ENCODE results near the gene GYS1. TPM values are rescaled to one million over a fixed set of nuclear protein-coding genes. Genes with fewer than 3 reads are reported as not detected.

Gene GYS1
- total RNA-seq, 2 experiments from 2014 or later = 58.1 to 58.7 TPM

DNA sequence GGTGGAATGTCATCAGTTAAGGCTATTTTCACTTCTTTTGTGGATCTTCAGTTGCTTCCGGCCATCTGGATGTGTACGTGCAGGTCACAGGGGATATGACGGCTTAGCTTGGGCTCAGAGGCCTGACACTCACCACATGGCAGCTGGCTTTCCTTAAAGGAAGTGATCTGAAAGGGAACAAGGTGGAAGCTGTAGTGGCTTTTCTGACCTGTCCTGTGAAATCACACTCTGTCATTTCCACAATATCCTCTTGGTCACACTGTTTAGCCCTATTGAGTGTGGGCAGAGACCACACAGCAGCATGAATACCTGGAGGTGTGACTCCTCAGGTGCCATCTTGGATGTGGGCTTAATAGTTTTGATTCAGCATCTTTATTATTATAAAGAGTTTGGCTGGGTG lies 43.0 kb downstream of the GYS1 start:
- no peak for DNase-seq
- intact Hi-C loops (cut with micrococcal nuclease) = no loop called here
- H3K9me3 Mint-ChIP-seq = peaks cover 2% of the 10 kb centered on the region
- no peaks in the 10 kb centered on the region for H3K27me3 Mint-ChIP-seq
- no peak for ATAC-seq
- ChIA-PET POLR2A (no interaction called here), CTCF (interaction anchor here (1.4 kb wide), 1 partner anchor 21 kb away, joined by 4 read pairs; no protein-coding TSS in a partner anchor)
- no peak overlapping the region for H3K27ac Mint-ChIP-seq
- no peak overlapping the region for H3K4me3 Mint-ChIP-seq
- no peaks in the 10 kb centered on the region for H3K36me3 Mint-ChIP-seq (ENCODE audit: low read depth)
- H3K4me1 Mint-ChIP-seq (ENCODE audit: low read depth) = peaks cover 4% of the 10 kb centered on the region
- TF ChIP-seq, protein P1, sequence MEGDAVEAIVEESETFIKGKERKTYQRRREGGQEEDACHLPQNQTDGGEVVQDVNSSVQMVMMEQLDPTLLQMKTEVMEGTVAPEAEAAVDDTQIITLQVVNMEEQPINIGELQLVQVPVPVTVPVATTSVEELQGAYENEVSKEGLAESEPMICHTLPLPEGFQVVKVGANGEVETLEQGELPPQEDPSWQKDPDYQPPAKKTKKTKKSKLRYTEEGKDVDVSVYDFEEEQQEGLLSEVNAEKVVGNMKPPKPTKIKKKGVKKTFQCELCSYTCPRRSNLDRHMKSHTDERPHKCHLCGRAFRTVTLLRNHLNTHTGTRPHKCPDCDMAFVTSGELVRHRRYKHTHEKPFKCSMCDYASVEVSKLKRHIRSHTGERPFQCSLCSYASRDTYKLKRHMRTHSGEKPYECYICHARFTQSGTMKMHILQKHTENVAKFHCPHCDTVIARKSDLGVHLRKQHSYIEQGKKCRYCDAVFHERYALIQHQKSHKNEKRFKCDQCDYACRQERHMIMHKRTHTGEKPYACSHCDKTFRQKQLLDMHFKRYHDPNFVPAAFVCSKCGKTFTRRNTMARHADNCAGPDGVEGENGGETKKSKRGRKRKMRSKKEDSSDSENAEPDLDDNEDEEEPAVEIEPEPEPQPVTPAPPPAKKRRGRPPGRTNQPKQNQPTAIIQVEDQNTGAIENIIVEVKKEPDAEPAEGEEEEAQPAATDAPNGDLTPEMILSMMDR (IDR thresholded peaks at IDR 0.05) = no peak

DNA sequence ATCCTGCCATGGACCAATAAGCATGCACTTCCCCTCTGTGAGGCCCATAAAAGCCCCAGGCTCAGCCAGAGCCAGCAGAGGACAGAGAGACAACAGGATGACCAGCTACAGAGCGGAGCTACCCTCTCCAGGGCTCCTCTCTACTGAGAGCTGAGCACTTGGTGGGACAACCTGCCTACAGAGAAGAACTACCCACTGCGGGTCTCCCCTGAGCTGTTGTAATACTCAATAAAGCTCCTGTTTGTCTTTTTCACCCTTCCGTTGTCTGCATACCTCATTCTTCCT lies 45.9 kb downstream of the GYS1 start:
- DNase-seq = no peak
- no peak for ATAC-seq
- Mint-ChIP-seq H3K27ac (no peak overlapping the region), H3K4me3 (no peak overlapping the region), H3K9me3 (peaks cover 2% of the 10 kb centered on the region), H3K4me1 (ENCODE audit: low read depth) (no peaks in the 10 kb centered on the region), H3K36me3 (ENCODE audit: low read depth) (no peaks in the 10 kb centered on the region), H3K27me3 (no peaks in the 10 kb centered on the region)
- TF ChIP-seq, protein P1 (IDR thresholded peaks at IDR 0.05) = no peak
- ChIA-PET CTCF (no interaction called here), POLR2A (interaction anchor here (1.5 kb wide), 1 partner anchor 12 kb away, joined by 3 read pairs; no protein-coding TSS in a partner anchor)
- intact Hi-C loops (cut with micrococcal nuclease) = no loop called here

DNA sequence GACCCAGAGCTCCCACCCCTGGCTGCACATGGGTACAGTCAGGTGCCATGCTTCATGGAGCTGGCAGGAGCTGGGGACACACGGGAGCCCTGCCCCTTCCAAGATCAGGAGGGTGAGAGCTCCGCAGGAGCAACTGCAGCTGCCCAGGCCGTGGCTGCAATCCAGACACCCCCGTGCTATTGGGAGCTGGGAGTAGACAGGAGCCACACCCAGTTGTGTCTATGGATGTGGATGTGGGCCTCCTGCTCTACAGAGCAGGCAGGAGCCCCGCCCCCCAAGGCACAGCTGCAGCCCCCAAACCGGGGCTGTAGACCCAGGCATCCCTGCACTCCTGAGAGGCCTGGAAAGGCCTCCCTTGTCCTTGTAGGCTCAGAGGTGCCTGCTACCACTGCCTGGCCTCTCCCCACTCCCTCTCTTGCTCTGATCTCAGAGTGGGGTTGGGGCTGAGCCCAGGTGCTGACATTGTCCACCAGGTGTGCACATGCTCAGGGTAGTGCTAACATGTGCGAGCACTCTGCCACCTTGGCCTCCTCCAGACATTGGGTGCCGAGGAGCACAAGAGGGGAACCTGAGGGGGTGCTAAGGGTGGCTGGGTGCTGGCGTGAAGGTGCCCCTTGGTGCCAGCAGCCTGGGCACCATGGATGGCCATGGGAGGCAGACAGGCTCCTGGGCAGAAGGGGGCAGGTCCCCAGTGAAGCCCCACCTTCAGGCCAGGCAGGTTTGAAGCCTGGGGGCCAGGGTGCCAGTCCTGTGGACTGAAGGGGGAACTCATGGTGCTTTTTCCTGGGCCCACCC lies 46.4 kb downstream of the GYS1 start:
- Mint-ChIP-seq H3K9me3 (peaks cover 2% of the 10 kb centered on the region), H3K4me3 (no peak overlapping the region), H3K27ac (no peak overlapping the region), H3K27me3 (no peaks in the 10 kb centered on the region), H3K4me1 (ENCODE audit: low read depth) (no peaks in the 10 kb centered on the region), H3K36me3 (ENCODE audit: low read depth) (no peaks in the 10 kb centered on the region)
- no peak for ATAC-seq
- intact Hi-C loops (cut with micrococcal nuclease) = no loop called here
- ChIA-PET POLR2A (interaction anchor here (0.6 to 1.5 kb wide), 2 partner anchors 12 to 14 kb away, joined by 3 read pairs; partner anchors contain the start of gene DHDH), CTCF (no interaction called here)
- TF ChIP-seq, protein P1 (IDR thresholded peaks at IDR 0.05) = no peak
- DNase-seq = no peak

DNA sequence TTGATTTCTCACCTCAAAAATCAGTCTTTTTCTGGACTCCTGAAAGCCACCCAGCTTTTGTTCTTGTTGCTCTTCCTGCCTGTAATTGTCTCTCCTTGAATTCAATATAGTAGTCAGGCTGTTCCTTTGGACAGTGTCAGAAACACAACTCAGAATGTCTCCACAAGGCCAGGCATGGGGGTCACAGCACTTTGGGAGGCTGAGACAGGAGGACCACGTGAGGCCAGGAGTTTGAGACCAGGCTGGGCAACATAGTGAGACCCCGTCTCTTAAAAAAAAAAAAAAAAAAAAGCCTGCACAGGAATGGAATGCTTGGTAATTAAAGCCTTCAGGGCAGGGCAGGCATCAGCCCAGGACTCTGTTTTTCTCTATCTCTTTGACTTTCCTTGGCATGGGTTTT lies 47.3 kb downstream of the GYS1 start:
- TF ChIP-seq, protein P1 (IDR thresholded peaks at IDR 0.05) = no peak
- intact Hi-C loops (cut with micrococcal nuclease) = no loop called here
- Mint-ChIP-seq H3K27ac (no peak overlapping the region), H3K27me3 (no peaks in the 10 kb centered on the region), H3K4me3 (no peak overlapping the region), H3K9me3 (peaks cover 5% of the 10 kb centered on the region), H3K4me1 (ENCODE audit: low read depth) (no peaks in the 10 kb centered on the region), H3K36me3 (ENCODE audit: low read depth) (no peaks in the 10 kb centered on the region)
- POLR2A ChIA-PET = interaction anchor here (0.6 to 1.0 kb wide), 3 partner anchors 8 to 1378 kb away, joined by 3 to 5 read pairs (median 4); no protein-coding TSS in a partner anchor
- ATAC-seq (no peak), DNase-seq (no peak)
- CTCF ChIA-PET = no interaction called here

- Mint-ChIP-seq H3K9me3 (peaks cover 5% of the 10 kb centered on the region), H3K4me3 (no peak overlapping the region), H3K27me3 (no peaks in the 10 kb centered on the region), H3K36me3 (ENCODE audit: low read depth) (peaks cover 2% of the 10 kb centered on the region), H3K27ac (no peak overlapping the region), H3K4me1 (ENCODE audit: low read depth) (no peaks in the 10 kb centered on the region)
- TF ChIP-seq, protein P1 (IDR thresholded peaks at IDR 0.05) = no peak
- intact Hi-C loops (cut with micrococcal nuclease) = no loop called here
- ATAC-seq (no peak), DNase-seq (no peak)
- POLR2A ChIA-PET = interaction anchor here (0.6 to 1.0 kb wide), 3 partner anchors 9 to 1378 kb away, joined by 3 to 5 read pairs (median 4); no protein-coding TSS in a partner anchor
- CTCF ChIA-PET = no interaction called here
Measured at GRCh38 chr19:48945415-48945814, 47.7 kb downstream of the GYS1 start.

All from activated CD8-positive, alpha-beta T cell treated with anti-CD3 and anti-CD28 coated beads for 36 hours (primary cell).